Stimulated activated CD4-positive, alpha-beta T cell treated with anti-CD3 and anti-CD28 coated beads, Interleukin-1b, Interleukin-23, amount 100 ng/mL, for 24 hours (primary cell): ENCODE data around the gene TTC22.

Source experiments
- DNase-seq, 4 experiments: peaks; one replicate each; pipeline ENCODE4 v3.0.0-alpha.2; 2020; ENCODE audit warnings: low read depth in 4 of 4, low spot score in 1 of 4

Gene TTC22

GRCh38 chr1:54754045-54754444 lies 47.1 kb downstream of the TTC22 start:
- no peak for DNase-seq

DNA sequence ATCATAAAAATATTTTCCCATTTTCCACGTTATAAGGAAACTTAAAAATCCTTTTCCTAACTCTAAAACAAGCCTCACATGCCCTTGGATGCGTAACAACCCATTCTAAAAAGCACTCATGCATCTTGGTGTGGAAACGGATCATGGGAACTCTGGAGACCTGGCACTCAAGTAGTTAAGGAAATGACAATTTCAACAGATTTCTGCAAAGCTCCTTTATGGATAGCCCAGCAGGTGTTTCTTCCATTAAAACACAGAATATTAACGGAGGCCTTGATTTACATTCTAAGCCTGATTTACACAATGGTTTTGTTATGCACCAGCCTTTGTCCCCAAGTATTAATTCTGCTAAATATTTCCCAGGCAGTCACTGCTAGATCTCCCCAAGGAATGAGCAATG lies 49.7 kb downstream of the TTC22 start:
- no peak for DNase-seq

DNA sequence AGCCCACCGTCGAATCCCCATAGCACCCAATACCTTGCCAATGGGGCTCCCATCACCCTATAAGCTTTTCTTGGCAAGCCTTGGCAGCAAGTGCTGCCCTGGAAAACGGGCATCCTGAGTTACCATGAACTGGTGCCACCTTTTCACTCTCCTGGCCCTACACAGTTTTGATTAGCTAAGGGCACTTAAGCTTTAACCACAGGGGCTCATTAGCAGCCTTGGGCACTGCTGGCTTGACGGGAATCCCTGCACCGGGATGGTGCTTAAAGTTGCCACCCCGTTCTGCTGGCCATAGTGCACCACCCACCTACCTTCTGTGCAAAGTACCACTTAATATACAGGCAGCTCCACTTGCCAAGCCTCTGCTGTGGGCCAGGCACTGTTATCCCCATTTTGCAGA lies 50.5 kb downstream of the TTC22 start:
- DNase-seq: no peak

- no peak for DNase-seq
Observed at GRCh38 chr1:54748094-54748835, 52.9 kb downstream of the TTC22 start.

DNA sequence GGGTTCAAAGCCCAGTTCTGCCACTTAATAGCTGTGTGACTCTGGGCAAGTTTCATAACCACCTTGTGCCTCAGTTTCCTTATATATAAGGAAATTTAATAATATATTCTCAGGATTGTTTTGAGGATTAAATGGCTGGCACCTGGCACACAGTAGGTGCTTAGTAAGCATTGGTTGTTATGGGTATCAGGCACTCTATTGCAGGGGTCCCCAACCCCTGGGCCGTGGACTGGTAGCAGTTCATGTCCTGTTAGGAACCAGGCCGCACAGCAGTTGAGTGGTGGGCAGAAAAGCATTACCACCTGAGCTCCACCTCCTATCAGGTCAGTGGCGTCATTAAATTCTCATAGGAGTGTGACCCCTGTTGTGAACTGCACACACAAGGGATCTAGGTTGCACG lies 55.3 kb downstream of the TTC22 start:
- DNase-seq: no peak

- no peak for DNase-seq
Observed at GRCh38 chr1:54745274-54745673, 55.8 kb downstream of the TTC22 start.

- no peak for DNase-seq
Observed at GRCh38 chr1:54744696-54745095, 56.4 kb downstream of the TTC22 start.

DNA sequence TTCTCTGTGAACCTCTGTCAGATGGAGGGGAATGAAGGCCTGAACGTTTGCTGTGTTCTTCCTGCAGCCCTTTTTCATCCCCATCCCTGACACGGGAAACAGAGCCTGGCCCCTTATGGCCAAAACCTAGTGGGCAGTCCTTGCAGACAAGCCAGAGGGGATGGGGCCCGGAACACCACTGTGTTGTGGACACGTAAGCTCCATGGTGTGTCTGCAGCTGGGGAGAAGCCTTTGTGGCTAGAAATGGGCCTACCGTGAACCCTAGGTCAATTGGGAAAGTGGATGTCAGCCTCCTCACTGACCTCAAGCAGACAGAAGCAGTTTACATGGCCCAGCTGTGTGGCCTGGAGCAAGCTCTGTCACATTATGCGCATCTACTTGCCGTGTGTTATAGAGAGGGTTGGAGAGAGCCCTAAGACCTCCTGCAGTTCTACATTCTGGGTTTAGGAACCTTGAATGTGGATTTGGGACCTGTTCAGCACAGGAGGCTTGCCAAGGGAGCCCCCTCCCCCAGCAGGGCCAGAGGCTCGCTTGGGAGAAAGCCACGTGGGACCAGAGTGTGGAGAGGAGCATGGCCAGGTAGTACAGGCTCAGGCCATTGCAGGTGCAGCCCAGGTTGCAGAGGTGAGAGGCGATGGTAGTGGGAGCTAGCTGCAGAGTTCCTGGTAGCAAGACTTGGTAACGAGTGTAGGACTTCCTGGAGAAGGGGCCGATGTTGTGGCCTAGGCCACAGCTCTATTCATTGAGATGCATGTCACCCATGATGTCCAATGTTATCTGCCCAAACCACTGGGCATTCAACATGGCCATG lies 57.5 kb downstream of the TTC22 start:
- no peak for DNase-seq

DNA sequence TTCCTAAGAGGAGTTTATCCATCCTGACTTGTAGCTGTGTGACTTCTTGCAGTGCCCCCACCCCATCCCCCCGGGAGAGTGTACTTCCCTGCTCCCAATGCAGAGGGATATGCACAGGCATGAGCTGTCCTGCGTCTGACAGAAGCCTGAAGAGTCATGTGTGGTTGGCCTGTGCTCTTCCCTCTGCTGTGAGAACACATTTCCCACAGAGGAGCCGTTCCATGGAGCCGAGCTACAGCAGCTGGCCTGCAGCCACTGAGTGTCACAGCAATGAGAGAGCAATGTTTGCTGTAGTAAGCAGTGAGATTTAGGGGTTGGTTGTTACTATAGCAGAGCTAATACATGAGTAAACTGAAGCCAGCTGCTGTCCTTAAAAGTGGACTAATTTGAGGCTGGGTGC lies 58.8 kb downstream of the TTC22 start:
- DNase-seq: no peak

DNA sequence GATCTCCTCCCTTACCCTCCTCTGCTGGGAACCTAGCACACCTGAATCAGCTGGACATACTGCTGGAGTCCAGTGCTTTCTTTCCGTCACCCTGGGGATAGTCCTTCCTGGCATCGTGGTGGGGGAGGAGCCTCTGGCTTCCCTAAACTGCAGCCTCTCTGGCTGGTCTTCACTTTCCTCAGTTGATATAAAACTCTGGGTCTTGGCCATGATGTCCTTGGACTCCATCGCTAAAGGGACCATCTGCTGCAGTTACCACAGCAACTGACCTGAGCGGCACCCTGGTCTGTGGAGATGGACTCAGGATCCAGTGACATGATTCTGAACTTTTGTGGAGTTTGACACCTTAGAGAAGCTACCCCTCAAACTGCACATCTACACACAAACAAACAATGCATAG lies 59.6 kb downstream of the TTC22 start:
- DNase-seq: no peak

DNA sequence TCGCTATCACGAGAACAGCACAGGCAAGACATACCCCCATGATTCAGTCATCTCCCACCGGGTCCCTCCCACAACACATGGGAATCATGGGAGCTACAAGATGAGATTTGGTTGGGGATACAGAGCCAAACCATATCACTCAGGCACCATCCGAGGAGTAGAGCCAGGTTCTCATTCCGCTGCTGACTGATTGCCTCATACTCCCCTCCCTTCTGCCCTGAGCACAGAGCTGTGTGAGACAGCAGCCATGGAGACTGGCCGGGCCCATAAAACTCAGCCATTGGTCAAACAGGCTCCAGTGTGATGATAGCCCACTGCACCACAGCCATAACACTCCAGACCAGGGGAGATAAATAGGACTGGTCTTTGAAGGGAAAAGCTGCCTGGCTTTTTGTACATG lies 62.9 kb downstream of the TTC22 start:
- DNase-seq: no peak

DNA sequence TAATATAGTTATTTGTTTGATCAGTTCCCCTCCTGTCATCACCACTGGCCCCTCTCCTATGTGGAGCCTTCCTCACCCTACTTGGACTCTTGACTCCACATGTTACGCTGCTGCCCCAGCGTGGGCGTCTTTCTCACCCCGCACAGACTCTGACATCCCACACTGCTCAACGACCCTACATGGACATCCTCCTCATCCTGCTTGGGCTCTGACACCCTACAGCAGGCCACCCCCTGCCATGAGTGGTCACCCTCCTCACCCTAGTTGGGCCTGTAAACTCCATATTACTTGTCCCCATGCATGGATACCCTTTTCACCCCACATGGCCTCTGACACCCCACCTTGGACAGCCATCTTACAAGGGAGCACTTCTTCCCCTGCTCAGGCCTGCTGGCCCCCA lies 64.4 kb downstream of the TTC22 start:
- no peak for DNase-seq
